Type B pancreatic cell (in vitro differentiated cells): ENCODE results near the gene OR4K17. TPM values are rescaled to one million over a fixed set of nuclear protein-coding genes. Genes with fewer than 3 reads are reported as not detected.
"Not testable (repeated sequence)": the region's sequence is repeated elsewhere in the genome, so short reads cannot be mapped to it uniquely, and the experiment has no call there.

ENCODE experiments used
- DNase-seq: peaks from one replicate; pipeline ENCODE4 v3.0.0; 2021; ENCODE audit warnings: mixed read lengths; ENCODE audit not compliant: unreplicated experiment; ENCODE audit errors: extremely low spot score
- H3K27ac Mint-ChIP-seq: 2 replicates; pipeline ENCODE4 v1.8.0; 2021; ENCODE audit warnings: mild to moderate bottlenecking, mixed read lengths
- H3K27me3 Mint-ChIP-seq: 2 replicates; pipeline ENCODE4 v1.8.0; 2021; ENCODE audit warnings: mixed read lengths
- H3K36me3 Mint-ChIP-seq: 2 replicates; pipeline ENCODE4 v1.8.0; 2021; ENCODE audit warnings: mixed read lengths
- H3K4me1 Mint-ChIP-seq: one replicate; pipeline ENCODE4 v1.8.0; 2021; ENCODE audit warnings: mixed read lengths; ENCODE audit not compliant: unreplicated experiment
- H3K4me3 Mint-ChIP-seq: 2 replicates; pipeline ENCODE4 v1.8.0; 2021; ENCODE audit warnings: mild to moderate bottlenecking, mixed read lengths
- H3K9me3 Mint-ChIP-seq: 2 replicates; pipeline ENCODE4 v1.8.0; 2021; ENCODE audit warnings: mixed read lengths
- CTCF ChIP-seq: fragments of 200-600 bp; sonication (generic); conservative IDR thresholded peaks from 2 replicates; pipeline ENCODE4 v1.5.0; 2021; ENCODE audit warnings: antibody characterized with exemption, mild to moderate bottlenecking
- long read RNA-seq: library from polyadenylated mRNA; unstranded; transcript quantifications from one replicate; pipeline ENCODE4 v2.0.0, GENCODE V29; 2020
- total RNA-seq: library from RNA; stranded (reverse); gene quantifications from 2 replicates; pipeline ENCODE4 v1.2.1, GENCODE V29; 2021; ENCODE audit warnings: low replicate concordance

OR4K17 gene, protein sequence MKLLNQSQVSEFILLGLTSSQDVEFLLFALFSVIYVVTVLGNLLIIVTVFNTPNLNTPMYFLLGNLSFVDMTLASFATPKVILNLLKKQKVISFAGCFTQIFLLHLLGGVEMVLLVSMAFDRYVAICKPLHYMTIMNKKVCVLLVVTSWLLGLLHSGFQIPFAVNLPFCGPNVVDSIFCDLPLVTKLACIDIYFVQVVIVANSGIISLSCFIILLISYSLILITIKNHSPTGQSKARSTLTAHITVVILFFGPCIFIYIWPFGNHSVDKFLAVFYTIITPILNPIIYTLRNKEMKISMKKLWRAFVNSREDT
- not detected in 2 replicates for total RNA-seq
- long read RNA-seq, result 0 reads

GRCh38 chr14:20110438-20110837 lies at the start of gene OR4K17:
TSS of gene OR4K17 (plus strand) at chr14:20110739. CDS start at chr14:20117500, 6,761 bp downstream.
- peaks cover 9% of the 10 kb centered on the region for H3K9me3 Mint-ChIP-seq
- no peak for DNase-seq
- H3K27ac Mint-ChIP-seq, result no peak within 1 kb of the TSS
- no peak within 1 kb of the TSS for H3K4me3 Mint-ChIP-seq
- no peaks in the 10 kb centered on the region for H3K36me3 Mint-ChIP-seq
- no peaks in the 10 kb centered on the region for H3K4me1 Mint-ChIP-seq
- TF ChIP-seq CTCF, result no peak
- H3K27me3 Mint-ChIP-seq, result no peaks in the 10 kb centered on the region

DNA sequence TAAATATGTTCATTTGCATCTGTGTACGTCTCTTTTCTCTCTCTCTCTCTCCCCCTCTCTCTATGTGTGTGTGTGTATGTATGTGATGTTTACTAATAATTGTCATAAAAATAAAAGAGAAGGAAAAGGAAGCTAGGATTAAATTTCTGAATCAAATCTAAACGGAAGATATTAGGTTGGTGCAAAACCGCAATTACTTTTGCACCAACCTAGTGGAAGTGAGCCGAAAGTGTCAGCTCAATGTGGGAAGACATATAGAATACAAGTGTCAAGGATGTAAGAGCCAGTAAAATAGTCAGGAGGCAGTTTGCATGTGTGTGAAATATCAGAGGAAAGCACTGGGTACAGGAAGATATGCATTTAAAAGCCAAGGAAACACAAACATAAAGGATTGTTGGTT lies 18.5 kb upstream of the OR4K17 start:
- H3K27ac Mint-ChIP-seq, result no peak overlapping the region
- no peak for TF ChIP-seq CTCF
- no peaks in the 10 kb centered on the region for H3K9me3 Mint-ChIP-seq

DNA sequence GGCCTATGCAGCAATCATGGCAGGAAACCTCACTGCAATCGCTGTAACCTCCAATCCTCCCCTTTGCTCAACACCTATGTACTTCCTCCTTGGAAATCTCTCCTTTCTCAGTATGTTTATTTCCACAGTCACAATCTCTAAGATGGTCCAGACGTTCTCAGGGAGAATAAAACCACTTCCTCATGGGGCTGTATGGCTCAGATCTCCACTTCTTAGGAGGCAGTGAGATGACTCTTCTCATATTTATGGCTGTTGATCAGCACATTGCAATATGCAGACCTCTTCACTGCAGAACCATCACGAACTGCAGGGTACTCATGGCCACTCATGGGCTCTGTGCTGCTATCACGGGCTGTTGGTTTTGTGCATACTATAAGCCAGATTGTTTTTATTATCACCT lies 17.1 kb upstream of the OR4K17 start:
- no peak for TF ChIP-seq CTCF
- H3K27ac Mint-ChIP-seq, result no peak overlapping the region
- no peak overlapping the region for H3K4me3 Mint-ChIP-seq
- no peaks in the 10 kb centered on the region for H3K27me3 Mint-ChIP-seq
- DNase-seq, result no peak
- H3K36me3 Mint-ChIP-seq, result no peaks in the 10 kb centered on the region
- H3K9me3 Mint-ChIP-seq, result no peaks in the 10 kb centered on the region
- no peaks in the 10 kb centered on the region for H3K4me1 Mint-ChIP-seq

More for the DNA sequence above, 18.5 kb upstream of the OR4K17 start:
- no peak for DNase-seq
- Mint-ChIP-seq H3K4me3 (no peak overlapping the region), H3K4me1 (no peaks in the 10 kb centered on the region), H3K27me3 (no peaks in the 10 kb centered on the region), H3K36me3 (no peaks in the 10 kb centered on the region)

DNA sequence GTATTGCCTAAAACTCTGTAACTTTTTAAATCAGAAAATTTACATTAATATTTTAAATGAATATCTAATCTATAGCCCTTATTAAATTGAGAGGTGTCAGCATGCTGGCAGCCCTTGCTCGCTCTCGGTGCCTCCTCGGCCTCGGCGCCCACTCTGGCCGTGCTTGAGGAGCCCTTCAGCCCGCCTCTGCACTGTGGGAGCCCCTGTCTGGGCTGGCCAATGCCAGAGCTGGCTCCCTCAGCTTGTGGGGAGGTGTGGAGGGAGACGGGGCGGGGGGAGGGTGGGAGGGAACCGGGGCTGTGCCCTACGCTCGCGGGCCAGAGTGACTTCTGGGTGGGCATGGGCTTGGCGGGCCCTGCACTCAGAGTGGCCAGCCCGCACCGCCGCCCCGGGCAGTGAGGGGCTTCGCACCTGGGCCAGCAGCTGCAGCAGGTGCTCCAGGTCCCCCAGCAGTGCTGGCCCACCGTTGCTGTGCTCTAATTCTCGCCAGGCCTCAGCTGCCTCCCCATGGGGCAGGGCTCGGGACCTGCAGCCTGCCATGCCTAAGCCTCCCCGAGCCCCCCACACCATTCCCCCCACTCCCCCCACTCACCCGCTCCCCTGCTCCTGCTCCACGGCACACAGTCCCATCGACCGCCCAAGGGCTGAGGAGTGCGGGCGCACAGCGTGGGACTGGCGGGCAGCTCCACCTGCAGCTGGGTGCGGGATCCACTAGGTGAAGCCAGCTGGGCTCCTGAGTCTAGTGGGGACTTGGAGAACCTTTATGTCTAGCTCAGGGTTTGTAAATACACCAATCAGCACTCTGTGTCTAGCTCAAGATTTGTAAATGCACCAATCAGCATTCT lies 11.4 kb upstream of the OR4K17 start:
- H3K4me3 Mint-ChIP-seq, H3K36me3 Mint-ChIP-seq, DNase-seq, H3K27me3 Mint-ChIP-seq, H3K9me3 Mint-ChIP-seq, H3K4me1 Mint-ChIP-seq, H3K27ac Mint-ChIP-seq: not testable (repeated sequence)

DNA sequence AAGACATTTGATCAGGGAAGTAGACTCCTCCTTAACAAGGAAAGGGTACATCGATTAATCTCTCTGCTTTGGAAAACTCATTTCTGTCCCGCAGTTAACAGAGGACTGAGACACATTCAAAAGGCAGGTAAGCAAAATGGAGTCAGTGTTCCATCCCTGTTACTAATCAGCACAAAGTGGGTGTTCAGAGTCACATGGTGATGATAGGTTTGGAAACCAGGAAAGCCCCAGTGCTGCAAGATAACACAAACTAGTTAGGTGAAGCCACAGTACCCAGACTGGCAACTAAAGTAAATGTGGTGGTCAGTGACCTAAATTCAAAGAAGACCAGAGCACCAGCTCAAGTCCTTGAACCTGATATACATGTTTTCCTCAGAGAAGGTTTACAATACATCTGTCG lies 1.8 kb downstream of the OR4K17 start:
- Mint-ChIP-seq H3K36me3 (no peaks in the 10 kb centered on the region), H3K27me3 (no peaks in the 10 kb centered on the region), H3K9me3 (peaks cover 9% of the 10 kb centered on the region), H3K27ac (no peak overlapping the region), H3K4me3 (no peak overlapping the region), H3K4me1 (no peaks in the 10 kb centered on the region)
- TF ChIP-seq CTCF, result no peak
- DNase-seq, result no peak

DNA sequence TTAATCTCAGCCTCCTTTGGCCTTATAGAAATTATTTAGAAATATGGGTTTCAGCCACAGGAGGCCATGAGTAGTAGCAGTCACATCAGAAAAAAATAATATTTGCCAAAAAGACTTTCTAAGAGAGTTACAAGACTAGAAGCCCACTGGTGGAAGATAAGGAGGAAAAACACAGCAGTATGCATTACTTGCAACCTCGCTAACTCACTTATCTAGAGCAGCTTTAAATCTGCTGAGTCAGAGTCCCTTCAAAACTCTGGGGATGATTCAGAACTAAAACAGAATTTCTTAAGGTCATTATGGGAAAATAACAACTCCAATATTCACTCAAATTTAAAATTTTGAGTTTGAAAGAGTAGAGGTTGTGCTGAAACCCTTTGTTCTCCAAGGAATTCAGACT lies 6.2 kb downstream of the OR4K17 start:
- no peak for DNase-seq
- no peak for TF ChIP-seq CTCF
- H3K9me3 Mint-ChIP-seq, result peaks cover 15% of the 10 kb centered on the region
- no peaks in the 10 kb centered on the region for H3K4me1 Mint-ChIP-seq
- no peaks in the 10 kb centered on the region for H3K27me3 Mint-ChIP-seq
- no peak overlapping the region for H3K27ac Mint-ChIP-seq
- H3K36me3 Mint-ChIP-seq, result no peaks in the 10 kb centered on the region
- no peak overlapping the region for H3K4me3 Mint-ChIP-seq
